GM20000 (cell line): ENCODE data around the gene MT1F.

Source experiments
- DNase-seq: peaks from one replicate; pipeline ENCODE4 v3.0.0; 2012; ENCODE audit warnings: low spot score
- CTCF ChIP-seq: IDR thresholded peaks from 2 replicates; pipeline ENCODE4 v1.5.1; 2012; ENCODE audit warnings: mild to moderate bottlenecking, control low read depth; ENCODE audit errors: extremely low read depth, missing control alignments

MT1F gene

GRCh38 chr16:56640076-56640475 lies 17.7 kb upstream of the MT1F start:
- DNase-seq: no peak
- TF ChIP-seq CTCF: no peak

DNA sequence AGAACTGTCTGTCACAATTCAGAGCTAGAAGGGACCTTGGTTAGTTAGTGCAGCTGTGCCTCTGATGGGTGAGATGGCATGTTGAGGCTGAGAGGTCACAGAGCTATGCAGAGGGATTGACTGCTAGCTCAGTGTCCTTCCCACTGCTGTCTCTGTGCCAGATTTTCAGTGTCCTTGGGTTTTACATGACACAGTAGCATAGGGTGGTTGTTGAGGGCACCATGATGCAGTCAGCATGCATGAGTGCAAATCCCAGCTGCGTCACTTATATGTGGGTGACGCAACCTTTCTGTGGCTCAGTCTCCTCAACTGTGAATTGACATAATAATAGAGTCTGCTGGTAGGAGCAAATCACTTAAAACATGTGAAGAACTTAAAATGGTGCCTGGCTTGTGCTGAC lies 16.6 kb upstream of the MT1F start:
- no peak for TF ChIP-seq CTCF
- DNase-seq: no peak

GRCh38 chr16:56643080-56643778 lies 14.5 kb upstream of the MT1F start:
- DNase-seq: no peak
- no peak for TF ChIP-seq CTCF

GRCh38 chr16:56643833-56644232 lies 13.9 kb upstream of the MT1F start:
- no peak for TF ChIP-seq CTCF
- DNase-seq: no peak

- no peak for TF ChIP-seq CTCF
- no peak for DNase-seq
These were observed 12.4 kb upstream of the MT1F start for GRCh38 chr16:56645311-56645710.

GRCh38 chr16:56645838-56646237 lies 11.9 kb upstream of the MT1F start:
- no peak for DNase-seq
- no peak for TF ChIP-seq CTCF

- TF ChIP-seq CTCF: no peak
- no peak for DNase-seq
These were observed 9.9 kb upstream of the MT1F start for GRCh38 chr16:56647641-56648431.
